IMR-90 (cell line): Measurements from ENCODE around the gene CA5B. TPM values are rescaled to one million over a fixed set of nuclear protein-coding genes. Genes with fewer than 3 reads are reported as not detected.

Source experiments
- ATAC-seq: fragments of 200-7000 bp; cut with Tn5 transposase; 2 replicates; pipeline ENCODE4 v1.9.1; 2020; ENCODE audit warnings: low read depth, mild to moderate bottlenecking, moderate library complexity
- BruUV-seq: library from RNA; stranded (reverse); fragments of 400-500 nt; replicated peaks from 2 replicates; lab custom pipeline; 2021; lab: Mats Ljungman, UMichigan
- CTCF ChIA-PET: fragments of 300-600 bp; formaldehyde crosslinking; extraction: SDS; loops from one replicate; lab custom pipeline; 2021; ENCODE audit warnings: antibody characterized with exemption; lab: Yijun Ruan, JAX
- POLR2A ChIA-PET: fragments of 300-600 bp; sonication (Branson Sonifier 250); formaldehyde crosslinking; loops from one replicate; lab custom pipeline; 2022; ENCODE audit warnings: antibody characterized with exemption; ENCODE audit not compliant: unreplicated experiment; lab: Charles Lee
- DNase-seq: peaks from one replicate; pipeline ENCODE4 v3.0.0; 2013
- H2AFZ ChIP-seq: replicated peaks from 2 replicates; pipeline ENCODE3; 2013; ENCODE audit warnings: low read length, mild to moderate bottlenecking; ENCODE audit not compliant: poor library complexity
- H2AK5ac ChIP-seq: 2 replicates; pipeline ENCODE4 v1.6.1; 2013; ENCODE audit warnings: low read depth, low read length, inconsistent platforms
- H2AK9ac ChIP-seq: replicated peaks from 2 replicates; pipeline ENCODE3; 2013; ENCODE audit warnings: mild to moderate bottlenecking, low read depth, low read length, moderate library complexity; ENCODE audit not compliant: poor library complexity
- H2BK120ac ChIP-seq: 2 replicates; pipeline ENCODE4 v1.6.1; 2013; ENCODE audit warnings: low read depth, low read length, inconsistent platforms
- H2BK15ac ChIP-seq: 3 replicates; pipeline ENCODE4 v1.6.1; 2013; ENCODE audit warnings: low read depth, low read length, inconsistent platforms
- H2BK20ac ChIP-seq: 2 replicates; pipeline ENCODE4 v1.6.1; 2013; ENCODE audit warnings: low read depth, mild to moderate bottlenecking, inconsistent platforms, low read length, moderate library complexity
- H2BK5ac ChIP-seq: 2 replicates; pipeline ENCODE4 v1.6.1; 2013; ENCODE audit warnings: mild to moderate bottlenecking, low read depth, low read length, inconsistent platforms; ENCODE audit not compliant: poor library complexity, severe bottlenecking
- H3K14ac ChIP-seq: replicated peaks from 2 replicates; pipeline ENCODE4 v1.6.1; 2013; ENCODE audit warnings: low read depth, low read length, inconsistent platforms
- H3K18ac ChIP-seq: 2 replicates; pipeline ENCODE4 v1.6.1; 2013; ENCODE audit warnings: low read depth, low read length, control low read depth
- H3K23ac ChIP-seq: 2 replicates; pipeline ENCODE4 v1.6.1; 2013; ENCODE audit warnings: low read depth, low read length, inconsistent platforms
- H3K27ac ChIP-seq: 2 replicates; pipeline ENCODE4 v1.5.1; 2013; ENCODE audit warnings: mild to moderate bottlenecking, control low read depth, low read length; ENCODE audit not compliant: insufficient read depth
- H3K27me3 ChIP-seq: 2 replicates; pipeline ENCODE4 v1.6.1; 2013; ENCODE audit warnings: low read length; ENCODE audit not compliant: control insufficient read depth, insufficient read depth
- H3K36me3 ChIP-seq: 2 replicates; pipeline ENCODE4 v1.6.1; 2013; ENCODE audit warnings: low read length, mixed read lengths; ENCODE audit not compliant: control insufficient read depth, insufficient read depth
- H3K4ac ChIP-seq: 2 replicates; pipeline ENCODE4 v1.6.1; 2013; ENCODE audit warnings: low read depth, low read length, inconsistent platforms
- H3K4me1 ChIP-seq: 2 replicates; pipeline ENCODE4 v1.6.1; 2013; ENCODE audit warnings: low read length, mixed read lengths; ENCODE audit not compliant: control insufficient read depth, insufficient read depth
- H3K4me2 ChIP-seq: 2 replicates; pipeline ENCODE4 v1.6.1; 2013; ENCODE audit warnings: low read depth, mild to moderate bottlenecking, control low read depth, low read length, moderate library complexity
- H3K4me3 ChIP-seq: 2 replicates; pipeline ENCODE4 v1.5.1; 2013; ENCODE audit warnings: low read depth, mild to moderate bottlenecking, control low read depth, low read length, moderate library complexity; ENCODE audit not compliant: insufficient read depth
- H3K56ac ChIP-seq: 2 replicates; pipeline ENCODE4 v1.6.1; 2013; ENCODE audit warnings: low read length, inconsistent platforms; ENCODE audit not compliant: insufficient read depth; ENCODE audit errors: extremely low read depth
- H3K79me1 ChIP-seq, 2 experiments: 2 replicates each; pipeline ENCODE4 v1.6.1; 2013; ENCODE audit warnings: low read length in 2 of 2, inconsistent platforms in 1 of 2, low read depth in 1 of 2
- H3K9ac ChIP-seq: 2 replicates; pipeline ENCODE4 v1.6.1; 2013; ENCODE audit warnings: low read depth, low read length, control low read depth
- H3K9me1 ChIP-seq: 2 replicates; pipeline ENCODE4 v1.6.1; 2013; ENCODE audit warnings: low read length, inconsistent platforms; ENCODE audit not compliant: insufficient read depth
- H3K9me3 ChIP-seq: 2 replicates; pipeline ENCODE4 v1.6.1; 2013; ENCODE audit warnings: low read length; ENCODE audit not compliant: control insufficient read depth, insufficient read depth
- H4K20me1 ChIP-seq: 2 replicates; pipeline ENCODE4 v1.6.1; 2013; ENCODE audit warnings: low read length, inconsistent platforms; ENCODE audit not compliant: insufficient read depth
- H4K5ac ChIP-seq: 2 replicates; pipeline ENCODE4 v1.6.1; 2013; ENCODE audit warnings: mild to moderate bottlenecking, low read depth, low read length, control low read depth
- H4K8ac ChIP-seq, 2 experiments: 2 replicates each; pipeline ENCODE4 v1.6.1; 2013; ENCODE audit warnings: low read depth in 2 of 2, low read length in 2 of 2, control low read depth in 1 of 2, inconsistent platforms in 1 of 2
- H4K91ac ChIP-seq: 2 replicates; pipeline ENCODE4 v1.6.1; 2013; ENCODE audit warnings: low read depth, low read length, inconsistent platforms; ENCODE audit not compliant: insufficient read depth
- BHLHE40 ChIP-seq: fragments of 150-350 bp; IDR thresholded peaks from 2 replicates; pipeline ENCODE4 v1.6.1; 2016; ENCODE audit warnings: mild to moderate bottlenecking, low read depth, low read length
- CEBPB ChIP-seq: IDR thresholded peaks from 2 replicates; pipeline ENCODE4 v1.6.1; 2012; ENCODE audit warnings: low read depth, low read length, improper control_type of control experiment
- CHD1 ChIP-seq: IDR thresholded peaks from 2 replicates; pipeline ENCODE4 v1.6.1; 2012; ENCODE audit warnings: low read depth, low read length, improper control_type of control experiment
- CTCF ChIP-seq: conservative IDR thresholded peaks from 2 replicates; pipeline ENCODE4 v1.5.1; 2012; ENCODE audit warnings: mild to moderate bottlenecking, low read depth, low read length, improper control_type of control experiment
- ELK1 ChIP-seq: fragments of 150-350 bp; IDR thresholded peaks from 2 replicates; pipeline ENCODE4 v1.6.1; 2016; ENCODE audit warnings: low read depth, mild to moderate bottlenecking, low read length, moderate library complexity, borderline replicate concordance
- FOS ChIP-seq: fragments of 150-350 bp; IDR thresholded peaks from 2 replicates; pipeline ENCODE4 v1.6.1; 2016; ENCODE audit warnings: low read depth, low read length
- MAFK ChIP-seq: IDR thresholded peaks from 2 replicates; pipeline ENCODE4 v1.6.1; 2012; ENCODE audit warnings: low read depth, low read length, improper control_type of control experiment
- MAZ ChIP-seq: IDR thresholded peaks from 2 replicates; pipeline ENCODE4 v1.6.1; 2012; ENCODE audit warnings: low read depth, mild to moderate bottlenecking, low read length, improper control_type of control experiment, moderate library complexity, borderline replicate concordance
- MXI1 ChIP-seq: IDR thresholded peaks from 2 replicates; pipeline ENCODE4 v1.6.1; 2012; ENCODE audit warnings: low read depth, mild to moderate bottlenecking, low read length, moderate library complexity, borderline replicate concordance
- NFE2L2 ChIP-seq: fragments of 150-350 bp; IDR thresholded peaks from 2 replicates; pipeline ENCODE4 v1.6.1; 2016; ENCODE audit warnings: low read depth, mild to moderate bottlenecking, low read length
- POLR2A ChIP-seq: IDR thresholded peaks from 2 replicates; pipeline ENCODE4 v1.6.1; 2012; ENCODE audit warnings: mild to moderate bottlenecking, low read depth, low read length
- RAD21 ChIP-seq: IDR thresholded peaks from 2 replicates; pipeline ENCODE4 v1.6.1; 2012; ENCODE audit warnings: low read length, improper control_type of control experiment
- RCOR1 ChIP-seq: IDR thresholded peaks from 2 replicates; pipeline ENCODE4 v1.6.1; 2012; ENCODE audit warnings: mild to moderate bottlenecking, low read length, improper control_type of control experiment; ENCODE audit not compliant: insufficient replicate concordance
- RFX5 ChIP-seq: IDR thresholded peaks from 2 replicates; pipeline ENCODE4 v1.8.0; 2012; ENCODE audit warnings: low read depth, mild to moderate bottlenecking, low read length, moderate library complexity
- SMC3 ChIP-seq: fragments of 150-350 bp; IDR thresholded peaks from 2 replicates; pipeline ENCODE4 v1.6.1; 2016; ENCODE audit warnings: low read depth, mild to moderate bottlenecking, antibody characterized with exemption, low read length, moderate library complexity
- USF2 ChIP-seq: fragments of 150-350 bp; IDR thresholded peaks from 2 replicates; pipeline ENCODE4 v1.6.1; 2017; ENCODE audit warnings: mild to moderate bottlenecking, antibody characterized with exemption, low read length, low read depth
- WGBS, 2 experiments: methylation state at CpG; one replicate each; pipeline versions ENCODE4 v1.1.5 to v1.1.7; 2013; ENCODE audit warnings: missing lambda C conversion rate in 2 of 2; ENCODE audit not compliant: insufficient read length in 1 of 2; ENCODE audit errors: extremely low coverage in 2 of 2; 5-methylcytosine and 5-hydroxymethylcytosine counted together
- dilution Hi-C: fragments of 300-500 bp; cut with HindIII; formaldehyde crosslinking; loops from one replicate; pipeline ENCODE4 v1.14.3; 2018; ENCODE audit warnings: low sequenced_read_pairs; ENCODE audit not compliant: unreplicated experiment
- in situ Hi-C: fragments of 300-500 bp; cut with MboI; formaldehyde crosslinking; loops from 3 replicates; pipeline ENCODE4 v1.14.3; 2019; ENCODE audit warnings: low sequenced_read_pairs, inconsistent platforms, mixed read lengths
- intact Hi-C: fragments of 100-400 bp; cut with micrococcal nuclease; formaldehyde crosslinking; loops from 2 replicates; pipeline ENCODE4 v1.10.0; 2022
- polyA plus RNA-seq, 3 experiments: library from polyadenylated mRNA; depleted of rRNA; stranded (reverse); fragments of >200 nt; gene quantifications; 2 replicates each; pipeline ENCODE4 v1.2.3, GENCODE V29; 2012; ENCODE audit warnings: low replicate concordance in 1 of 3
- total RNA-seq: library from RNA; depleted of rRNA; stranded (reverse); fragments of >200 nt; gene quantifications from 2 replicates; pipeline ENCODE4 v1.2.3, GENCODE V29; 2012

The CA5B gene
- total and polyA plus RNA-seq, 2 of the 4 experiments (the other 2 are of a cell fraction), result 3.5 to 5.4 TPM

- no peak overlapping the region for H3K14ac ChIP-seq
- no peak overlapping the region for H4K91ac ChIP-seq
- H2BK5ac ChIP-seq, result no peak overlapping the region
- H4K5ac ChIP-seq, result no peak overlapping the region
- POLR2A ChIA-PET, result no interaction called here
- H2BK20ac ChIP-seq, result no peak overlapping the region
- dilution Hi-C loops, result no loop called here
- H3K27ac ChIP-seq, result no peak overlapping the region
- intact Hi-C loops, result no loop called here
- H3K4me2 ChIP-seq, result no peak overlapping the region
- no peak overlapping the region for H3K4me3 ChIP-seq
- 0 out of 2 replicates have a peak, but pooled peaks cover 8% of the 10 kb centered on the region for H4K20me1 ChIP-seq
- peaks cover 8% of the 10 kb centered on the region; the same call in 1 of the 2 replicates for H3K9me1 ChIP-seq
- no peaks in the 10 kb centered on the region for H3K9me3 ChIP-seq
- H3K79me1 ChIP-seq, result peaks cover 0 to 5% of the 10 kb centered on the region in 2 experiments; a peak in 1 of 4 replicates
- H2AK5ac ChIP-seq, result no peak overlapping the region
- CTCF ChIA-PET, result no interaction called here
- peaks cover 5% of the 10 kb centered on the region for H3K4me1 ChIP-seq
- H2AK9ac ChIP-seq, result no peak overlapping the region
- BruUV-seq, result no TSS peak
- TF ChIP-seq ELK1, result no peak
- TF ChIP-seq FOS, result no peak
- TF ChIP-seq CHD1, result no peak
- TF ChIP-seq RCOR1, result no peak
- TF ChIP-seq MXI1, result no peak
- no peak for TF ChIP-seq RFX5
- TF ChIP-seq CEBPB, result no peak
- no peak for TF ChIP-seq SMC3
- no peak for TF ChIP-seq MAZ
- no peak for TF ChIP-seq CTCF
- no peak for TF ChIP-seq RAD21
- no peak for TF ChIP-seq USF2
- no peak for TF ChIP-seq BHLHE40
- no peak for TF ChIP-seq MAFK
- TF ChIP-seq NFE2L2, result no peak
- no peak for TF ChIP-seq POLR2A
- no peak overlapping the region for H3K9ac ChIP-seq
- H3K23ac ChIP-seq, result no peak overlapping the region
- no peak overlapping the region for H3K18ac ChIP-seq
- no peaks in the 10 kb centered on the region for H3K36me3 ChIP-seq
- no peak overlapping the region for H2BK120ac ChIP-seq
- no peak overlapping the region for H2BK15ac ChIP-seq
- no peak overlapping the region for H3K4ac ChIP-seq
- DNase-seq (peak; percentile 16), ATAC-seq (no peak)
- H3K27me3 ChIP-seq, result no peaks in the 10 kb centered on the region; the same call in 1 of the 2 replicates
- no peak overlapping the region for H4K8ac ChIP-seq
- in situ Hi-C loops, result no loop called here
- no peak overlapping the region for H2AFZ ChIP-seq
- no peak overlapping the region for H3K56ac ChIP-seq
- WGBS, 2 experiments, result no CpG with 5 or more reads among the region's 3 CpGs
These were observed 1.8 kb downstream of the CA5B start for GRCh38 chrX:15739886-15740285.
